Breast epithelium (tissue), 3 donors: ENCODE measurements around the gene ASIP.

Experiments
- CTCF ChIP-seq, 3 donors: fragments of 450-650 bp; IDR thresholded peaks; one replicate each; pipeline ENCODE4 v1.5.1; 2016 to 2017; ENCODE audit warnings: antibody characterized with exemption in 3 of 3, mild to moderate bottlenecking in 3 of 3, moderate library complexity in 3 of 3
- POLR2A ChIP-seq: fragments of 450-650 bp; IDR thresholded peaks from one replicate; pipeline ENCODE4 v1.6.1; 2016; ENCODE audit warnings: antibody characterized with exemption, mild to moderate bottlenecking, moderate library complexity
- POLR2AphosphoS5 ChIP-seq, 3 donors: sonication (generic); formaldehyde crosslinking; IDR thresholded peaks; one replicate each; pipeline ENCODE4 v1.6.1; 2017; ENCODE audit warnings: antibody characterized with exemption in 3 of 3

- TF ChIP-seq CTCF (IDR thresholded peaks at IDR 0.05) (no peak), POLR2A (no peak), POLR2AphosphoS5 (IDR thresholded peaks at IDR 0.05) (no peak)
Observed at GRCh38 chr20:34310481-34311117, 69.4 kb downstream of the ASIP start.
